Lower leg skin (tissue), 3 donors: ENCODE data around the gene RIOX2.

ENCODE experiments used
- POLR2A ChIP-seq, 2 donors: fragments of 450-650 bp; IDR thresholded peaks; one replicate each; pipeline ENCODE4 v1.6.1; 2016 to 2017; ENCODE audit warnings: antibody characterized with exemption in 2 of 2, mild to moderate bottlenecking in 1 of 2, moderate library complexity in 1 of 2
- TF ChIP-seq, protein P1 (sequence below), 3 donors: fragments of 450-650 bp; IDR thresholded peaks; one replicate each; pipeline ENCODE4 v1.5.1; 2016; ENCODE audit warnings: antibody characterized with exemption in 3 of 3, mild to moderate bottlenecking in 3 of 3, moderate library complexity in 2 of 3

DNA sequence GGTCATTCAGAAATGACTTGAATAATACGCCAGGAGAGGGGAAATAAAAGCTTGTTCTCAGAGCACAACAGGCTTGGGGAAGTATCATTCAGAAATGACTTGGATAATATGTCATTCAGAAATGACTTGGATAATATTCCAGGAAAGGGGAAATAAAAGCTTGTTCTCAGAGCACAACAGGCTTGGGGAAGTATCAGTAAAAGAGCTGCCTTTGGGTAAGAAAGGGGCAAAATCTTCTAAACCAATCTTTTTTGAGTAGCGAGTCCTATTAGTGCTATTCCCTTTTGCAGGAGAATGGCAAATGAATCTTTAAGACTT lies 42.0 kb upstream of the RIOX2 start:
- TF ChIP-seq POLR2A (IDR thresholded peaks at IDR 0.05) = no peak
- TF ChIP-seq, protein P1, sequence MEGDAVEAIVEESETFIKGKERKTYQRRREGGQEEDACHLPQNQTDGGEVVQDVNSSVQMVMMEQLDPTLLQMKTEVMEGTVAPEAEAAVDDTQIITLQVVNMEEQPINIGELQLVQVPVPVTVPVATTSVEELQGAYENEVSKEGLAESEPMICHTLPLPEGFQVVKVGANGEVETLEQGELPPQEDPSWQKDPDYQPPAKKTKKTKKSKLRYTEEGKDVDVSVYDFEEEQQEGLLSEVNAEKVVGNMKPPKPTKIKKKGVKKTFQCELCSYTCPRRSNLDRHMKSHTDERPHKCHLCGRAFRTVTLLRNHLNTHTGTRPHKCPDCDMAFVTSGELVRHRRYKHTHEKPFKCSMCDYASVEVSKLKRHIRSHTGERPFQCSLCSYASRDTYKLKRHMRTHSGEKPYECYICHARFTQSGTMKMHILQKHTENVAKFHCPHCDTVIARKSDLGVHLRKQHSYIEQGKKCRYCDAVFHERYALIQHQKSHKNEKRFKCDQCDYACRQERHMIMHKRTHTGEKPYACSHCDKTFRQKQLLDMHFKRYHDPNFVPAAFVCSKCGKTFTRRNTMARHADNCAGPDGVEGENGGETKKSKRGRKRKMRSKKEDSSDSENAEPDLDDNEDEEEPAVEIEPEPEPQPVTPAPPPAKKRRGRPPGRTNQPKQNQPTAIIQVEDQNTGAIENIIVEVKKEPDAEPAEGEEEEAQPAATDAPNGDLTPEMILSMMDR (IDR thresholded peaks at IDR 0.05) = no peak
